Measurements from ENCODE around the gene IL1R2.

IL1R2 gene

DNA sequence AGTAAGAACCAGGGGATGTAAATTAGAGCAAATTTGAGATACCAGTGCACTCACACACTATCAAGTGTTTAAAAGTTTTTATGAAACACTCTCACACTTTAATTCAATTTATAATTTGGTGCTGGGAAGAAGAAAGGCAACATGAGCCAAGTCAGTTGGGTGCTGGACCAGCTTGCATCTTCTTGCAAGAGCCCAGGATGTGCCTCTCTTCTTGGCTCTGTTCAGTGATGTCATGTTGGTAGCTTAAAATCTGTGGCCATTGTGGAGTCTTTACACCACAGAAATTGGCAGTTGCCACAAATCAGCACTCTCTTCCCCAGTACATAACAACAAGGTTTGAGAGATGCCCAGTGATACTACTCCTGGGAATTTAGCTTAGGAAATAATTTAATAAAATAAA, 38.2 kb downstream of the IL1R2 start:
- Histone ChIP-seq H3K36me3 (ENCODE audit: control insufficient read depth in 2 of 2, insufficient read depth in 1 of 2, low read length in 2 of 2) (no peaks in the 10 kb centered on the region), H3K4me1 (ENCODE audit: control insufficient read depth, insufficient read depth, low read length) (no peaks in the 10 kb centered on the region), H3K27ac (ENCODE audit: extremely low read depth, low read depth, low read length) (no peak overlapping the region), H3K9me3 (ENCODE audit: control insufficient read depth, insufficient read depth, low read depth, low read length) (no peaks in the 10 kb centered on the region), H3K4me3 (ENCODE audit: low read depth, low read length) (no peak overlapping the region)
- TF ChIP-seq, protein P1, sequence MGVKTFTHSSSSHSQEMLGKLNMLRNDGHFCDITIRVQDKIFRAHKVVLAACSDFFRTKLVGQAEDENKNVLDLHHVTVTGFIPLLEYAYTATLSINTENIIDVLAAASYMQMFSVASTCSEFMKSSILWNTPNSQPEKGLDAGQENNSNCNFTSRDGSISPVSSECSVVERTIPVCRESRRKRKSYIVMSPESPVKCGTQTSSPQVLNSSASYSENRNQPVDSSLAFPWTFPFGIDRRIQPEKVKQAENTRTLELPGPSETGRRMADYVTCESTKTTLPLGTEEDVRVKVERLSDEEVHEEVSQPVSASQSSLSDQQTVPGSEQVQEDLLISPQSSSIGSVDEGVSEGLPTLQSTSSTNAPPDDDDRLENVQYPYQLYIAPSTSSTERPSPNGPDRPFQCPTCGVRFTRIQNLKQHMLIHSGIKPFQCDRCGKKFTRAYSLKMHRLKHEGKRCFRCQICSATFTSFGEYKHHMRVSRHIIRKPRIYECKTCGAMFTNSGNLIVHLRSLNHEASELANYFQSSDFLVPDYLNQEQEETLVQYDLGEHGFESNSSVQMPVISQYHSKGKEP (tag by site-specific recombination; IDR thresholded peaks at IDR 0.05) = no peak
- TF ChIP-seq ZNF112 (tag by site-specific recombination; IDR thresholded peaks at IDR 0.05) = 0 out of 2 replicates have a peak, but pooled peaks have one; percentile 33
- POLR2A ChIA-PET = no interaction called here
- CTCF ChIA-PET = interaction anchor here (0.6 to 1.9 kb wide), 3 partner anchors 10 to 694 kb away, joined by 3 to 10 read pairs (median 3); no protein-coding TSS in a partner anchor

DNA sequence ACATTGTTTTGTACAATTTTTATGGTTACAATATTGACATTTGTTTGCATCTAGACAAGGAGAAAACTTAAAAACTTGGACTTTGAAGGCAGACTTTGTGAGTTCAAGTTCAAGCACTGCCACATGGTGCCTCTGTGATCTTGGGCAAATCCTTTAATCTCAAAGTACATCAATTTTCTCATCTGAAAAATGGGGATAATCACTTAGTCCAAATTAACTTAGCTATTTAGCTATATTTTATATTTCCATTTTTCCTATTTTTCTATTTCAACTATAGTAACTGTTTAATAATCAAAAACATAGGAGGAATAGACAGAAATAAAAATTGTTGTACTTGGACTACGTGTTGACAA, 38.7 kb downstream of the IL1R2 start:
- ChIA-PET POLR2A (no interaction called here), CTCF (interaction anchor here (0.9 to 1.9 kb wide), 2 partner anchors 10 to 136 kb away, joined by 3 to 10 read pairs; no protein-coding TSS in a partner anchor)
- H3K9me3 ChIP-seq (ENCODE audit: control insufficient read depth, insufficient read depth, low read depth, low read length) = no peaks in the 10 kb centered on the region
- H3K36me3 ChIP-seq (ENCODE audit: control insufficient read depth in 2 of 2, insufficient read depth in 1 of 2, low read length in 2 of 2) = no peaks in the 10 kb centered on the region
- H3K4me3 ChIP-seq (ENCODE audit: low read depth, low read length) = no peak overlapping the region
- no peak overlapping the region for H3K27ac ChIP-seq (ENCODE audit: extremely low read depth, low read depth, low read length)
- TF ChIP-seq, protein P2, sequence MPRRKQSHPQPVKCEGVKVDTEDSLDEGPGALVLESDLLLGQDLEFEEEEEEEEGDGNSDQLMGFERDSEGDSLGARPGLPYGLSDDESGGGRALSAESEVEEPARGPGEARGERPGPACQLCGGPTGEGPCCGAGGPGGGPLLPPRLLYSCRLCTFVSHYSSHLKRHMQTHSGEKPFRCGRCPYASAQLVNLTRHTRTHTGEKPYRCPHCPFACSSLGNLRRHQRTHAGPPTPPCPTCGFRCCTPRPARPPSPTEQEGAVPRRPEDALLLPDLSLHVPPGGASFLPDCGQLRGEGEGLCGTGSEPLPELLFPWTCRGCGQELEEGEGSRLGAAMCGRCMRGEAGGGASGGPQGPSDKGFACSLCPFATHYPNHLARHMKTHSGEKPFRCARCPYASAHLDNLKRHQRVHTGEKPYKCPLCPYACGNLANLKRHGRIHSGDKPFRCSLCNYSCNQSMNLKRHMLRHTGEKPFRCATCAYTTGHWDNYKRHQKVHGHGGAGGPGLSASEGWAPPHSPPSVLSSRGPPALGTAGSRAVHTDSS (tag by site-specific recombination; IDR thresholded peaks at IDR 0.05) = no peak
- TF ChIP-seq KLF9 (tag by site-specific recombination; IDR thresholded peaks at IDR 0.05; ENCODE audit: low read depth) (no peak), ZNF626 (tag by site-specific recombination; IDR thresholded peaks at IDR 0.05) (no peak)
- TF ChIP-seq, protein P3, sequence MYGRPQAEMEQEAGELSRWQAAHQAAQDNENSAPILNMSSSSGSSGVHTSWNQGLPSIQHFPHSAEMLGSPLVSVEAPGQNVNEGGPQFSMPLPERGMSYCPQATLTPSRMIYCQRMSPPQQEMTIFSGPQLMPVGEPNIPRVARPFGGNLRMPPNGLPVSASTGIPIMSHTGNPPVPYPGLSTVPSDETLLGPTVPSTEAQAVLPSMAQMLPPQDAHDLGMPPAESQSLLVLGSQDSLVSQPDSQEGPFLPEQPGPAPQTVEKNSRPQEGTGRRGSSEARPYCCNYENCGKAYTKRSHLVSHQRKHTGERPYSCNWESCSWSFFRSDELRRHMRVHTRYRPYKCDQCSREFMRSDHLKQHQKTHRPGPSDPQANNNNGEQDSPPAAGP (tag by site-specific recombination; IDR thresholded peaks at IDR 0.05) = no peak
- TF ChIP-seq, protein P4, sequence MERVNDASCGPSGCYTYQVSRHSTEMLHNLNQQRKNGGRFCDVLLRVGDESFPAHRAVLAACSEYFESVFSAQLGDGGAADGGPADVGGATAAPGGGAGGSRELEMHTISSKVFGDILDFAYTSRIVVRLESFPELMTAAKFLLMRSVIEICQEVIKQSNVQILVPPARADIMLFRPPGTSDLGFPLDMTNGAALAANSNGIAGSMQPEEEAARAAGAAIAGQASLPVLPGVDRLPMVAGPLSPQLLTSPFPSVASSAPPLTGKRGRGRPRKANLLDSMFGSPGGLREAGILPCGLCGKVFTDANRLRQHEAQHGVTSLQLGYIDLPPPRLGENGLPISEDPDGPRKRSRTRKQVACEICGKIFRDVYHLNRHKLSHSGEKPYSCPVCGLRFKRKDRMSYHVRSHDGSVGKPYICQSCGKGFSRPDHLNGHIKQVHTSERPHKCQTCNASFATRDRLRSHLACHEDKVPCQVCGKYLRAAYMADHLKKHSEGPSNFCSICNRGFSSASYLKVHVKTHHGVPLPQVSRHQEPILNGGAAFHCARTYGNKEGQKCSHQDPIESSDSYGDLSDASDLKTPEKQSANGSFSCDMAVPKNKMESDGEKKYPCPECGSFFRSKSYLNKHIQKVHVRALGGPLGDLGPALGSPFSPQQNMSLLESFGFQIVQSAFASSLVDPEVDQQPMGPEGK (tag by site-specific recombination; IDR thresholded peaks at IDR 0.05) = no peak
- no peaks in the 10 kb centered on the region for H3K4me1 ChIP-seq (ENCODE audit: control insufficient read depth, insufficient read depth, low read length)

DNA sequence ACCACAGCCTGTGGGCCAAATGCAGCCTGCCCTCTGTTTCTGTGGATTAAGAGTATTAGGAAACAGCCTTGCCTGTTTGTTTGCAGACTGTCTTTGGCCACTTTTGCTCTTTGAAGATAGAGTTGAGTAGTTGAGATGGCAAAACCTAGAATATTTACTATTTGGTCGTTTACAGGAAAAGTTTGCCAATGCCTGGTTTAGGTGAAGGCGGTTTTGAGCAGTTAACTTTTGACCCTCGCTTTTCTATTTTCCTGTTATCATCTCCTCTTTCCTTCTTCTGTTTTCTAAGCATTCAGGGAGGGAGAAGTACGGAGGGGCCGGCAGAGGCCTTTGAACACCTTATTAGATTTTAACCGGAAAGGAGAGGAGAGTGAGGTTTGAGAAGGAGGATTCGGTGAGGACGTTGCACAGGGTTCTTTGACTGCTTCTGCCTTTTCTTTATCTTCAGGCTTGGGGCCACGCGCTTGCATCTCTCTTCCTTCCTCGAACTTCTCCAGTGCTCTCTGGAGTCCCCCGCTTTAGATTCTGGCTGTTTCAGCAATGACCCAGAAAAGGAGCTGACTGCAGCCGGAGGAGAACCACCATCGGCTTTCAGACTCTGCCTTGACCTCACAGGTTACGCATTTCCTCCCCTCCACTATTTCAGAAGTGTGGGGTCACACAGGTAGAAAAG, 39.2 kb downstream of the IL1R2 start:
- Histone ChIP-seq H3K36me3 (ENCODE audit: control insufficient read depth in 2 of 2, insufficient read depth in 1 of 2, low read length in 2 of 2) (no peaks in the 10 kb centered on the region), H3K27ac (ENCODE audit: extremely low read depth, low read depth, low read length) (no peak overlapping the region), H3K9me3 (ENCODE audit: control insufficient read depth, insufficient read depth, low read depth, low read length) (no peaks in the 10 kb centered on the region), H3K4me3 (ENCODE audit: low read depth, low read length) (no peak overlapping the region), H3K4me1 (ENCODE audit: control insufficient read depth, insufficient read depth, low read length) (no peaks in the 10 kb centered on the region)
- POLR2A ChIA-PET = no interaction called here
- no peak for TF ChIP-seq SCRT1 (tag by site-specific recombination; IDR thresholded peaks at IDR 0.05; ENCODE audit: borderline replicate concordance)
- TF ChIP-seq SP2 (tag by site-specific recombination; IDR thresholded peaks at IDR 0.05) = no peak
- CTCF ChIA-PET = interaction anchor here (0.9 to 1.9 kb wide), 2 partner anchors 11 to 136 kb away, joined by 3 to 10 read pairs; no protein-coding TSS in a partner anchor

Data from HEK293 (cell line).